ENCODE results near the gene ENTR1.

ENTR1 gene

DNA sequence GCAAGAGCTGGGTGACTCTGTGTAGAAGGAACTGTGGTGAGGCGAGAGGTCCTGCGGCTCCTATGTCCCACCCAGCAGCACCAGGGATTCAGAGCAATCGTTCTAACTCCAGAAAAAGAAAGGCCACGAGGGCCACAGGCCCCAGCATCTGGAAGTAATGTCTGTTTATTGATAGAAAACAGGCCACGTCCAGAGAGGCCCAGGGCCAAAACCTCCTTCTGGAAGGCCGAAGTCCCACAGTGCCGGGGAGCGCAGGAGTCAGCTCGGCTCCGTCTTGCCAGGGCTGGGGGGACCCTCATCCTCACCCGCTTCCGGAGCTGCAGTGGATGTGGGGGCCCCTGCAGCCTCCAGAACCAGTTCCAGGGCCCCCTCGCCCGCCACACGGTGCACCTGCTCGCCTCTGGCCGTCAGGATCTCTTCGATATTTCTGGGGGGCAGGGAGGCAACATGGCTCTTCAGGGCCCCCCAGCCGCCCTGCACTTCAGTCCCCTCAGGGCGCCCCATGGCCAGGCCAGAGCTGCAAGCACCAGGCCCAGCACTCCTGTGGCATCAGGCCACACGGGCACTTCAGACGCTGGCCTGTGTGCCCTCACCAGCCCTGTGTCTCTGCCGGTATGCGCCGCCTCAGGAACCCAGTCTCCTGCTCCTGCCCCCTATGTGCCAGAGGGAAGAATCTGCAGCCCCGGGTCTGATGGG, 48.5 kb downstream of the ENTR1 start:
- DNase-seq (ENCODE audit: low spot score): no peak

- no peak for DNase-seq (ENCODE audit: low spot score)
These were observed 49.2 kb downstream of the ENTR1 start for GRCh38 chr9:136361047-136361753.

GRCh38 chr9:136359774-136360718, 50.4 kb downstream of the ENTR1 start:
- DNase-seq (ENCODE audit: low spot score): no peak

GRCh38 chr9:136358888-136359287, 51.5 kb downstream of the ENTR1 start:
- no peak for DNase-seq (ENCODE audit: low spot score)

GRCh38 chr9:136358016-136358415, 52.4 kb downstream of the ENTR1 start:
- no peak for DNase-seq (ENCODE audit: low spot score)

DNA sequence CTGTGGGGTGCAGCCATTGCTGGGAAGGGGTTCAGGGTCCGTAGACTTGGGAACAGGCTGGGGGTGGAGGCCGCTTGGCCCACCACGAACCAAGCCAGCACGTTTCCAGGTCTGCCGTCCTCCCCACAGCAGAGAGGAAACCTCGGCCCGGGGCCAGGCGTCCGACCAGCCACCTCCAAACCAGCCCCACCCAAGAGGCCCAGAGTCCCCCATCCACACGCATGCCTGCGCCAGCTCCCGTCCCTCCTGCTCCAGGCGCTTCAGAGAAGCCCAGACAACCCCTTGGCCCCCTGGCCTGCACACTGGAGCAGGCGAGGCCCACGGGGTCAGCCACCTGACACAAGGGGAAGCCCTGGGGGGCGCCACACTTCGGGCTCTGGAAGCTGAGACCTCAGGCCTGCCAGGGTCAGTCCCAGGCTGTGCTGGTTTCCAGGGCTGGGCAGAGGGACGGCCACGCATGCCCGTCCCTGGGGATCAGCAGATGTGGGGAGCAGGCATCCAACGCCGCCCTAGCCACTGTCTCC, 53.1 kb downstream of the ENTR1 start:
- no peak for DNase-seq (ENCODE audit: low spot score)

GRCh38 chr9:136355616-136356557, 54.5 kb downstream of the ENTR1 start:
- no peak for DNase-seq (ENCODE audit: low spot score)

GRCh38 chr9:136354592-136355085, 55.8 kb downstream of the ENTR1 start:
- DNase-seq (ENCODE audit: low spot score): no peak

DNA sequence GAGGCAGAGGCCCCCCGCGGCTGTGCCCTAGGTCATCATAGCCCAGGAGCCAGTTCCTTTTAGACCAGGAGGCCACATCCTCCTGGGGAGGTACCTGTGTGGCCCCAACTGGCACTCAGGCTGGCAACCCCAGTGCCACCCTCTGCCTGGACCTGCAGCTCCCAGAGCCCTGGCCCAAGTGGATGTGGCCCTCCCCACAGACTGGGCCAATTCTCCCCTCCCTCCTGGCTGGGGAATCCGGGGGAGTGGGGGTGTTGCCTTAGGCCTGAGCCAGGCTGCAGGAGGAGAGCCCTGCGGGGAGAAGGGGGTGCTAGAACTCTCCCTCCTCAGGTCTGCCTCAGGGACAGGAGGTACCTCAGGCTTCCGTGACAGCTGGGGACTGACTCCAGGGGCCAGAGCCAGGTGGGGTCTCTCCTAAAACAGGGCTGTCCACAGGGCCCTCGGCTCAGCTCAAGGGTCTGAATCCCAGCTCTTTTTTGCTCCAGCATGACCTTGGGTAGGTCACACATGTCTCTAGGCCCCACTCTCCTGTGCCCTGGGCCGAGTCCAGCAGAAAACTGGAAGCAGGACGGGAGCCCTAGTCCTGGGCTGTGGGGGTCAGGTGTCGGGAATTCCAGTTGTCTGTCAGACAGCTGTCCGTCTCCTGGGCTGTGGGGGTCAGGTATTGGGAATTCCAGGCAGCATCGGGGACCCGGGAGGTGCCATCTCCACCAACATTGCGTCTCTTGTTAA, 56.5 kb downstream of the ENTR1 start:
- no peak for DNase-seq (ENCODE audit: low spot score)

GRCh38 chr9:136353088-136353487, 57.3 kb downstream of the ENTR1 start:
- no peak for DNase-seq (ENCODE audit: low spot score)

- DNase-seq (ENCODE audit: low spot score): no peak
These were observed 57.7 kb downstream of the ENTR1 start for GRCh38 chr9:136352682-136353081.

Measured in cerebellar cortex (tissue), 1 donor.